ENCODE data around the gene SLC2A6. TPM values are rescaled to one million over a fixed set of nuclear protein-coding genes. Genes with fewer than 3 reads are reported as not detected.

The SLC2A6 gene
- total RNA-seq, 3 donors from 2014 or later, result 1.8 to 2.0 (median 1.8) TPM

DNA sequence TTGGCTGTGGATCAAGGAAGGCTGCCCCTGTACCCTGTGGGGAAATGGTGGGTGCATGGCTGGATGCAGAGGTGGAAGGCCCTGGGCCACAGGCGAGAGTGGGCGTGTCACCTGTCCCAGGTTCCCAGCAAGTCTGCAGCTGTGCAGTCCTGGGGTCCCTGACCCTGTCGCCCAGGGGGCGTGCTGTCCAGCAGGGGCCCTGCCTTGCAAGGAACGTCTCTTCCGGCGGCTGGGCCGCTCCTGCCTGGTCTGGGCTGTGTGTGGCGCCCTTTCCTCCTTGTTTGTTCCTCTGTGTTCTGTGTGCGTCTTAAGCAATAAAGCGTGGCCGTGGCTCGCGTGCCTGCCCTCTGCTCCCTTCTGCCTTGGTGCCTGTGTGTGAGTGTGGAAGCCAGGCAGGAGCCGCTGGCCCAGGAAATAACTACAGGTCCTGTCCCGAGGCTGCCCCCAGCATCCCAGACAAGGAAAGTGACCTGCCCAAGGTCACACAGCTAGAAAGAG, 8.4 kb downstream of the SLC2A6 start:
- no peak for DNase-seq (ENCODE audit: low spot score in 2 of 2)
- intact Hi-C loops (cut with DNase I; ENCODE audit: low total_unique reads), result no loop called here
- TF ChIP-seq POLR2AphosphoS5 (IDR thresholded peaks at IDR 0.05) (no peak), POLR2A (IDR thresholded peaks at IDR 0.05) (no peak)
- TF ChIP-seq, protein P1, sequence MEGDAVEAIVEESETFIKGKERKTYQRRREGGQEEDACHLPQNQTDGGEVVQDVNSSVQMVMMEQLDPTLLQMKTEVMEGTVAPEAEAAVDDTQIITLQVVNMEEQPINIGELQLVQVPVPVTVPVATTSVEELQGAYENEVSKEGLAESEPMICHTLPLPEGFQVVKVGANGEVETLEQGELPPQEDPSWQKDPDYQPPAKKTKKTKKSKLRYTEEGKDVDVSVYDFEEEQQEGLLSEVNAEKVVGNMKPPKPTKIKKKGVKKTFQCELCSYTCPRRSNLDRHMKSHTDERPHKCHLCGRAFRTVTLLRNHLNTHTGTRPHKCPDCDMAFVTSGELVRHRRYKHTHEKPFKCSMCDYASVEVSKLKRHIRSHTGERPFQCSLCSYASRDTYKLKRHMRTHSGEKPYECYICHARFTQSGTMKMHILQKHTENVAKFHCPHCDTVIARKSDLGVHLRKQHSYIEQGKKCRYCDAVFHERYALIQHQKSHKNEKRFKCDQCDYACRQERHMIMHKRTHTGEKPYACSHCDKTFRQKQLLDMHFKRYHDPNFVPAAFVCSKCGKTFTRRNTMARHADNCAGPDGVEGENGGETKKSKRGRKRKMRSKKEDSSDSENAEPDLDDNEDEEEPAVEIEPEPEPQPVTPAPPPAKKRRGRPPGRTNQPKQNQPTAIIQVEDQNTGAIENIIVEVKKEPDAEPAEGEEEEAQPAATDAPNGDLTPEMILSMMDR (IDR thresholded peaks at IDR 0.05), result no peak
- peaks cover 0 to 5% of the 10 kb centered on the region in 2 donors for H3K27me3 ChIP-seq
- H3K4me1 ChIP-seq, result no peaks in the 10 kb centered on the region
- no peak overlapping the region for H3K4me3 ChIP-seq
- no peak overlapping the region for H3K27ac ChIP-seq
- H3K9me3 ChIP-seq, result no peaks in the 10 kb centered on the region
- no peaks in the 10 kb centered on the region for H3K36me3 ChIP-seq

DNA sequence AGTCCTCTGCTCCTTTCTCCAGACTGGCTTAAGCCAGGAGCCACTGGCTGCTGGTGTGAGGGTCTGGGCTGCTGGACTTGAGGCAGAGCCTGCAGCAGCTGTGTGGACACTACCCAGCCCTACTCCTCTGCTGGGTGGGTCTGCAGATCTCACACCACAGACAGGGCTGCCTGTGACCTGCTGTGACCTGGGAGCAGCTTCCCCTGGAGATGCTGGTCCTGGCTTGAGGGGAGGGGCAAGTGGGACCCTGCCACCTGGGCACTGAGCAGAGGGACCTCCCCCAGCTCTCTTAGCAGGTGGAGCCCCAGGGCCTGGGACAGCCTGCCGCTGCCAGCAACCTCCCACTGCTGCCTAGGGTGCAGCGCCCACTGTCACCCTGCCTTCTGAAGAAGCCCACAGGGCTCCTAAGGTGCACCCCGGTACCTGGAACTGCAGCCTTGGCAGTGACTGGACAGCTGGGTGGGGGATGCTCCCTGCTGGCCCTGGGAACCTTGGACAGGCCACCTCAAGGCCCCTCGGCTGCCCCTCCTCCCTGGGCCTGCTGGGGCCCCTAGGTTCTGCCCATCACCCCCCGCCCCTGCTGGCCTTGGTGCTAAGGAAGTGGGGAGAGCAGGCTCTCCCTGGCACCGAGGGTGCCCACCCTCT, 10.0 kb downstream of the SLC2A6 start:
- TF ChIP-seq POLR2AphosphoS5 (IDR thresholded peaks at IDR 0.05) (no peak), POLR2A (IDR thresholded peaks at IDR 0.05) (no peak)
- TF ChIP-seq, protein P1 (IDR thresholded peaks at IDR 0.05), result no peak
- H3K27ac ChIP-seq, result no peak overlapping the region
- intact Hi-C loops (cut with DNase I; ENCODE audit: low total_unique reads), result no loop called here

DNA sequence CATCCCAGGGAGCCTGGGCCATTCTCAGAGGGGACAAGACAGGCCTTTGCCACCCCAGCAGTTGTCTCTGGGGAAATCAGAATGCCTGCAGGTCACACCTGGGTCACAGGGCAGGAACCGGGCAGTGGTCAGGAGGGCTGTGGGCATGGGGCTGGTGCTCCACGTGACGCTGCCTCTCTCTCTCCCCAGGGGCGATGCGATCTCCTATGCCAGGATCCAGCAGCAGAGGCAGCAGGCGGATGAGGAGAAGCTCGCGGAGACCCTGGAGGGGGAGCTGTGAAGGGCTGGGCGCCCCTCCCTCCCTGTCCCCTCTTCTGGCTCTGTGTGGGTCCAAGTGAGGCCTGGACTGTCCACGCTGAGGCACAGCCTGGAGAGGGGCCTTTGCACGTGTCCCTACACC, 10.5 kb downstream of the SLC2A6 start:
- intact Hi-C loops (cut with DNase I; ENCODE audit: low total_unique reads), result no loop called here
- Histone ChIP-seq H3K9me3 (no peaks in the 10 kb centered on the region), H3K4me1 (no peaks in the 10 kb centered on the region), H3K27me3 (peaks cover 0 to under 1% of the 10 kb centered on the region in 2 donors), H3K27ac (no peak overlapping the region), H3K4me3 (no peak overlapping the region), H3K36me3 (no peaks in the 10 kb centered on the region)
- TF ChIP-seq, protein P1 (IDR thresholded peaks at IDR 0.05), result no peak
- no peak for TF ChIP-seq POLR2A (IDR thresholded peaks at IDR 0.05)
- TF ChIP-seq POLR2AphosphoS5 (IDR thresholded peaks at IDR 0.05), result no peak
- no peak for DNase-seq (ENCODE audit: low spot score in 2 of 2)

More for the DNA sequence above, 10.0 kb downstream of the SLC2A6 start:
- no peak overlapping the region for H3K4me3 ChIP-seq
- H3K27me3 ChIP-seq, result peaks cover 0 to 5% of the 10 kb centered on the region in 2 donors
- H3K4me1 ChIP-seq, result no peaks in the 10 kb centered on the region
- no peaks in the 10 kb centered on the region for H3K36me3 ChIP-seq
- H3K9me3 ChIP-seq, result no peaks in the 10 kb centered on the region
- DNase-seq (ENCODE audit: low spot score in 2 of 2), result no peak

DNA sequence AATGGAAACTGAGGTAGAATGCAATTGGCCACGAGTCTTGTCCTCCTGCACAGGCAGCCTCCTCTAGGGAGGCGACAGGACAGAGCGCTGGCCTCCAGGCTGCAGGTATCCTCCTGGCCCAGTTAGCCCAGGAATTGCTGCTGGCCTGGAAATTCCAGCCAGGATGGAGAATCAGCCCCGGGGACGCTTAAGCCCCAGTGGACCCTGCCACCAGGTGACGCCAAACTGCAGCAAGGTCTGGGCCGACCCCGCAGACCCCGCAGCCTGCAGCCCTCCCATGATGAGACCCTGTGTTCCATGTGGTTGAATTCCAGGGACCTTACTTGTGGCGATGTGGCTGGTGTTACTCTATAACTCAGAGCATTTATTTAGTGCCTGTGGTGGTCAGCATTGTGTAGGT, 11.8 kb downstream of the SLC2A6 start:
- H3K27ac ChIP-seq, result no peak overlapping the region
- TF ChIP-seq, protein P1 (IDR thresholded peaks at IDR 0.05), result no peak
- TF ChIP-seq POLR2AphosphoS5 (IDR thresholded peaks at IDR 0.05), result no peak
- TF ChIP-seq POLR2A (IDR thresholded peaks at IDR 0.05), result no peak
- H3K27me3 ChIP-seq, result no peaks in the 10 kb centered on the region
- H3K36me3 ChIP-seq, result no peaks in the 10 kb centered on the region
- no peaks in the 10 kb centered on the region for H3K4me1 ChIP-seq
- intact Hi-C loops (cut with DNase I; ENCODE audit: low total_unique reads), result no loop called here
- DNase-seq (ENCODE audit: low spot score in 2 of 2), result no peak
- no peak overlapping the region for H3K4me3 ChIP-seq
- H3K9me3 ChIP-seq, result no peaks in the 10 kb centered on the region

DNA sequence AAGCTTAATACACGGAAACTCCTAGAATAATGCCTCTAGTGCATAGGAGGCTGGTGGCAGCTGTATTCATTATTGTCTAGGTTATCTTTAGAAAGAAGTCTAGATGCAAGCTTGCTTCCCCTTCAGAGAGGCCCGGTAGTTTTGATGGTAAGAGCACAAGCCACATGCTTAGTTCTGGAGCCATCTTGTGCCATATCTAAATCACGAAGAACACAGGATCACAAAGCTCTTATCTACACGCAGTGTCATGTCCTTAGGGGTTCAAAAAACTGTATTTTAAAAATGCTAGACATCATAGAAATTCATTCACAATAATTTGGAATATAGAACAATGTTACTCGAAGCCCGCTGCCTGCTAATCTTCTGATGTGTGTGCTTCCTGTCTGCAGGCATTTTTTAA, 12.9 kb downstream of the SLC2A6 start:
- H3K4me3 ChIP-seq, result no peak overlapping the region
- DNase-seq (ENCODE audit: low spot score in 2 of 2), result no peak
- H3K27me3 ChIP-seq, result no peaks in the 10 kb centered on the region
- no peak for TF ChIP-seq POLR2A (IDR thresholded peaks at IDR 0.05)
- TF ChIP-seq POLR2AphosphoS5 (IDR thresholded peaks at IDR 0.05), result no peak
- TF ChIP-seq, protein P1 (IDR thresholded peaks at IDR 0.05), result no peak
- no peaks in the 10 kb centered on the region for H3K9me3 ChIP-seq
- no peak overlapping the region for H3K27ac ChIP-seq
- H3K36me3 ChIP-seq, result no peaks in the 10 kb centered on the region
- intact Hi-C loops (cut with DNase I; ENCODE audit: low total_unique reads), result no loop called here
- H3K4me1 ChIP-seq, result peaks cover 0 to 1% of the 10 kb centered on the region in 2 donors

Measured in breast epithelium (tissue), 4 donors.